WTC11 (cell line): ENCODE data around the gene CCDC3. TPM values are rescaled to one million over a fixed set of nuclear protein-coding genes. Genes with fewer than 3 reads are reported as not detected.

Source experiments
- ATAC-seq: fragments of 200-7000 bp; cut with Tn5 transposase; 2 replicates; pipeline ENCODE4 v1.10.0; 2021; ENCODE audit warnings: mild to moderate bottlenecking, moderate library complexity
- CTCF ChIA-PET: fragments of 300-600 bp; sonication (Branson Sonifier 250); formaldehyde crosslinking; loops from one replicate; lab custom pipeline; 2021; ENCODE audit warnings: antibody characterized with exemption; lab: Charles Lee
- POLR2A ChIA-PET: fragments of 350-600 bp; sonication (Branson Sonifier 250); formaldehyde crosslinking; loops from one replicate; lab custom pipeline; 2021; ENCODE audit warnings: antibody characterized with exemption; lab: Charles Lee
- DNase-seq: peaks from one replicate; pipeline ENCODE4 v3.0.0; 2021; ENCODE audit warnings: low spot score
- H3K27ac Mint-ChIP-seq: 2 replicates; pipeline ENCODE4 v1.8.0; 2021; ENCODE audit warnings: mixed read lengths
- H3K27me3 Mint-ChIP-seq: 2 replicates; pipeline ENCODE4 v1.8.0; 2021; ENCODE audit warnings: low read depth, mild to moderate bottlenecking, moderate library complexity, mixed read lengths
- H3K36me3 Mint-ChIP-seq: 2 replicates; pipeline ENCODE4 v1.8.0; 2021; ENCODE audit warnings: mixed read lengths
- H3K4me1 Mint-ChIP-seq: 2 replicates; pipeline ENCODE4 v1.8.0; 2022; ENCODE audit warnings: mixed read lengths
- H3K4me3 Mint-ChIP-seq: 2 replicates; pipeline ENCODE4 v1.8.0; 2021; ENCODE audit warnings: mild to moderate bottlenecking, moderate library complexity, mixed read lengths
- H3K9me3 Mint-ChIP-seq: 2 replicates; pipeline ENCODE4 v1.8.0; 2021; ENCODE audit warnings: mixed read lengths
- ARID4B ChIP-seq: sonication (generic); formaldehyde crosslinking; IDR thresholded peaks from 2 replicates; pipeline ENCODE4 v1.8.0; 2023; ENCODE audit warnings: missing genetic modification reagents, mild to moderate bottlenecking, borderline replicate concordance
- CREM ChIP-seq: sonication (generic); formaldehyde crosslinking; IDR thresholded peaks from 2 replicates; pipeline ENCODE4 v1.8.1; 2022; ENCODE audit warnings: mild to moderate bottlenecking, missing genetic modification reagents, moderate library complexity
- FOXJ3 ChIP-seq: sonication (generic); formaldehyde crosslinking; IDR thresholded peaks from 2 replicates; pipeline ENCODE4 v1.9.0; 2021; ENCODE audit warnings: missing genetic modification reagents, mild to moderate bottlenecking, borderline replicate concordance
- FOXK1 ChIP-seq: sonication (generic); formaldehyde crosslinking; IDR thresholded peaks from 2 replicates; pipeline ENCODE4 v1.8.0; 2022; ENCODE audit warnings: mild to moderate bottlenecking, moderate library complexity, missing genetic modification reagents
- FOXP4 ChIP-seq: sonication (generic); formaldehyde crosslinking; IDR thresholded peaks from 2 replicates; pipeline ENCODE4 v1.8.0; 2022; ENCODE audit warnings: mild to moderate bottlenecking, missing genetic modification reagents
- GRHL2 ChIP-seq: fragments of 250-450 bp; sonication (Bioruptor Pico); IDR thresholded peaks from 2 replicates; pipeline ENCODE4 v1.8.0; 2022; ENCODE audit warnings: mild to moderate bottlenecking, moderate library complexity; ENCODE audit not compliant: insufficient replicate concordance, severe bottlenecking
- IRF2 ChIP-seq: sonication (generic); formaldehyde crosslinking; IDR thresholded peaks from 2 replicates; pipeline ENCODE4 v1.8.0; 2022; ENCODE audit warnings: low read depth, missing genetic modification reagents, borderline replicate concordance
- JUN ChIP-seq: sonication (generic); formaldehyde crosslinking; IDR thresholded peaks from 2 replicates; pipeline ENCODE4 v1.8.0; 2023; ENCODE audit warnings: mild to moderate bottlenecking, missing genetic modification reagents
- MLX ChIP-seq: sonication (generic); formaldehyde crosslinking; IDR thresholded peaks from 2 replicates; pipeline ENCODE4 v1.8.1; 2023; ENCODE audit warnings: mild to moderate bottlenecking, missing genetic modification reagents, moderate library complexity
- MXD4 ChIP-seq: fragments of 250-450 bp; sonication (Bioruptor Pico); IDR thresholded peaks from 2 replicates; pipeline ENCODE4 v1.8.0; 2021; ENCODE audit warnings: mild to moderate bottlenecking, moderate library complexity, borderline replicate concordance
- NFYB ChIP-seq: sonication (generic); formaldehyde crosslinking; conservative IDR thresholded peaks from 2 replicates; pipeline ENCODE4 v1.8.0; 2022; ENCODE audit warnings: low read depth, missing genetic modification reagents
- NR3C1 ChIP-seq: sonication (generic); formaldehyde crosslinking; conservative IDR thresholded peaks from 2 replicates; pipeline ENCODE4 v1.8.1; 2023; ENCODE audit warnings: low read depth, mild to moderate bottlenecking, missing genetic modification reagents
- OVOL2 ChIP-seq: fragments of 250-450 bp; sonication (Bioruptor Pico); IDR thresholded peaks from 2 replicates; pipeline ENCODE4 v1.9.0; 2021; ENCODE audit warnings: mild to moderate bottlenecking, borderline replicate concordance
- SMAD4 ChIP-seq: sonication (generic); formaldehyde crosslinking; IDR thresholded peaks from 2 replicates; pipeline ENCODE4 v1.8.0; 2022; ENCODE audit warnings: mild to moderate bottlenecking, missing genetic modification reagents
- STAT6 ChIP-seq: sonication (generic); formaldehyde crosslinking; conservative IDR thresholded peaks from 2 replicates; pipeline ENCODE4 v1.8.1; 2023; ENCODE audit warnings: mild to moderate bottlenecking, low read depth, missing genetic modification reagents, moderate library complexity
- TEAD1 ChIP-seq: sonication (generic); formaldehyde crosslinking; IDR thresholded peaks from 2 replicates; pipeline ENCODE4 v1.8.0; 2022; ENCODE audit warnings: mild to moderate bottlenecking, missing genetic modification reagents
- ZMAT4 ChIP-seq: fragments of 250-450 bp; sonication (Bioruptor Pico); IDR thresholded peaks from 2 replicates; pipeline ENCODE4 v1.9.0; 2021; ENCODE audit warnings: mild to moderate bottlenecking
- ZNF121 ChIP-seq: sonication (generic); formaldehyde crosslinking; IDR thresholded peaks from 2 replicates; pipeline ENCODE4 v1.8.0; 2023; ENCODE audit warnings: missing genetic modification reagents
- ZNF138 ChIP-seq: sonication (generic); formaldehyde crosslinking; conservative IDR thresholded peaks from 2 replicates; pipeline ENCODE4 v1.8.1; 2022; ENCODE audit warnings: mild to moderate bottlenecking, moderate library complexity, missing genetic modification reagents
- ZNF232 ChIP-seq: sonication (generic); formaldehyde crosslinking; IDR thresholded peaks from 2 replicates; pipeline ENCODE4 v1.8.0; 2022; ENCODE audit warnings: mild to moderate bottlenecking, missing genetic modification reagents
- ZNF263 ChIP-seq: sonication (generic); formaldehyde crosslinking; IDR thresholded peaks from 2 replicates; pipeline ENCODE4 v1.8.1; 2022; ENCODE audit warnings: low read depth, mild to moderate bottlenecking, moderate library complexity, missing genetic modification reagents
- ZSCAN18 ChIP-seq: fragments of 250-450 bp; sonication (Bioruptor Pico); IDR thresholded peaks from 2 replicates; pipeline ENCODE4 v2.1.2; 2022; ENCODE audit warnings: mild to moderate bottlenecking, moderate library complexity
- total RNA-seq: library from RNA; stranded (reverse); gene quantifications from 3 replicates; pipeline ENCODE4 v1.2.3, GENCODE V29; 2021

CCDC3 gene
- total RNA-seq, 1 experiment from 2014 or later, result 3.5 TPM

GRCh38 chr10:12950583-12951128 is 50.9 kb downstream of the CCDC3 start (continued):
- TF ChIP-seq ZNF138 (CRISPR knock-in tag) (no peak), GRHL2 (CRISPR knock-in tag) (no peak), MXD4 (CRISPR knock-in tag) (no peak), ZNF121 (CRISPR knock-in tag) (no peak), STAT6 (no peak), TEAD1 (CRISPR knock-in tag) (no peak), FOXJ3 (CRISPR knock-in tag) (no peak)

- Mint-ChIP-seq H3K27ac (no peak overlapping the region), H3K27me3 (peaks cover 10% of the 10 kb centered on the region), H3K4me3 (no peak overlapping the region), H3K9me3 (peaks cover 36% of the 10 kb centered on the region), H3K36me3 (peaks cover 27% of the 10 kb centered on the region), H3K4me1 (0 out of 2 replicates have a peak, but pooled peaks cover 4% of the 10 kb centered on the region)
- ATAC-seq, result 0 out of 2 replicates have a peak, but pooled peaks have one; percentile 32
- ChIA-PET POLR2A (no interaction called here), CTCF (interaction anchor here (0.6 to 0.9 kb wide), 2 partner anchors 17 to 125 kb away, joined by 3 read pairs; no protein-coding TSS in a partner anchor)
- peak; percentile 36 for DNase-seq
- TF ChIP-seq MLX (CRISPR knock-in tag), result no peak
- no peak for TF ChIP-seq ZSCAN18 (CRISPR knock-in tag)
- TF ChIP-seq NR3C1 (CRISPR knock-in tag), result no peak
- TF ChIP-seq CREM (CRISPR knock-in tag), result no peak
- TF ChIP-seq FOXK1 (CRISPR knock-in tag), result no peak
Measured at GRCh38 chr10:12949248-12949647, 52.3 kb downstream of the CCDC3 start.

- ChIA-PET POLR2A (no interaction called here), CTCF (no interaction called here)
- peaks cover 2% of the 10 kb centered on the region for H3K27me3 Mint-ChIP-seq
- H3K9me3 Mint-ChIP-seq, result peaks cover 35% of the 10 kb centered on the region
- peaks cover 22% of the 10 kb centered on the region for H3K36me3 Mint-ChIP-seq
- H3K4me1 Mint-ChIP-seq, result peaks cover 15% of the 10 kb centered on the region
- H3K4me3 Mint-ChIP-seq, result no peak overlapping the region
- ATAC-seq (no peak), DNase-seq (no peak)
- no peak overlapping the region for H3K27ac Mint-ChIP-seq
- no peak for TF ChIP-seq SMAD4 (CRISPR knock-in tag)
- TF ChIP-seq NFYB (CRISPR knock-in tag), result no peak
- TF ChIP-seq ZNF232 (CRISPR knock-in tag), result no peak
- no peak for TF ChIP-seq JUN
- TF ChIP-seq OVOL2 (CRISPR knock-in tag), result no peak
- TF ChIP-seq TEAD1 (CRISPR knock-in tag), result no peak
- no peak for TF ChIP-seq FOXP4
- TF ChIP-seq ARID4B, result no peak
- TF ChIP-seq CREM (CRISPR knock-in tag), result no peak
- TF ChIP-seq IRF2 (CRISPR knock-in tag), result no peak
- no peak for TF ChIP-seq ZMAT4 (CRISPR knock-in tag)
- TF ChIP-seq ZNF263 (CRISPR knock-in tag), result no peak
Measured at GRCh38 chr10:12947741-12948140, 53.8 kb downstream of the CCDC3 start.
